Activated CD4-positive, alpha-beta T cell treated with anti-CD3 and anti-CD28 coated beads, Interleukin-2, Interleukin-6, amounts not matched to agents 100 ng/mL and 50 ng/mL, durations not matched to agents 16 hours and 8 hours (primary cell): ENCODE data around the gene FAM149B1.

ENCODE experiments used
- DNase-seq: peaks from one replicate; pipeline ENCODE4 v3.0.0-alpha.2; 2020

Gene FAM149B1

DNA sequence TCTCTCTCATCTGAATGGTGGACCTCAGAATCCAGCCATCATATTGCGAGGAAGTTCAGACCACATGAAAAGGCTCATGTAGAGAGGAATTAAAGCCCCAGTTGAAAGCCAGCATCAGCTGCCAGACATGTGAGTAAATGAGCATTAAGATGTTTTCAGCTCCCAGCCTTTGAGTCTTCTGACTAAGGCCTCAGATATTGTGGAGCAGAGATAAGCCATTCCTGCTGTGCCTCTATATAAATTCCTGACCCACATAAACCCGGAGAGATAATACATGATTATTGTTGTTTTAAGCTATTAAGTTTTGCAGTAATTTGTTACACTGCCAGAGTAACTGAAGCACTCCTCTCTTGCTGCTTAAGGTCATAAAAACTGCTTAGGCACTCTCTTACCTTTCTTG, 14.6 kb downstream of the FAM149B1 start:
- DNase-seq, result no peak

DNA sequence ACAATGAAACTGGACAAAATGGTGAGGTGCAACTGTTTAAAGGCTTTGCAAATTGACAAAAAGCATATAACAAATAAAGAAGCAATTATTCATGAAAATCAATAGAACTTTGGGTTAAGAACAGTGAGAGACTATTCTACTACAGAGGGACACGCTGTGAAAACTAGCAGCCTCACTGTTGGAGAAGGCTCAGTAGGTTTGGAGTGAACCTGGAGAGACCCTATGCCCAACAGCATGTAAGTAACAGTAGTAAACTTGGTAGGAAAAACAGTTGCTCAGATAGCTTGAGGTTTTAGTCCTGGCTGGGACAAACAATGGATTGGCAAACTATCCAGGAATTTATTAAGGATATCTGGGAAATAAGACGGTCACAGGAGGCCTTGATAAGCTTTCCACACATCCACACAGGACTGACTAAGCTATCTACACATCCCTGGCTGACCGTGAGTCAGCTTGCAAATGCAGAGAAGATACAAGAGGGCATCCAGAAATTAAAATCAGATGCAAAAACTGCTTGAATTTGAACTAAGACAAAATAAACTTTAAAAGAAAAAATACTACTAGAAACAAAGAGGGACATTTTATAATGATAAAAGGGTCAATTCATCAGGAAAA, 15.9 kb downstream of the FAM149B1 start:
- no peak for DNase-seq

GRCh38 chr10:73186266-73186665, 18.3 kb downstream of the FAM149B1 start:
- DNase-seq, result no peak

- no peak for DNase-seq
These were observed 22.3 kb downstream of the FAM149B1 start for GRCh38 chr10:73190188-73190587.

DNA sequence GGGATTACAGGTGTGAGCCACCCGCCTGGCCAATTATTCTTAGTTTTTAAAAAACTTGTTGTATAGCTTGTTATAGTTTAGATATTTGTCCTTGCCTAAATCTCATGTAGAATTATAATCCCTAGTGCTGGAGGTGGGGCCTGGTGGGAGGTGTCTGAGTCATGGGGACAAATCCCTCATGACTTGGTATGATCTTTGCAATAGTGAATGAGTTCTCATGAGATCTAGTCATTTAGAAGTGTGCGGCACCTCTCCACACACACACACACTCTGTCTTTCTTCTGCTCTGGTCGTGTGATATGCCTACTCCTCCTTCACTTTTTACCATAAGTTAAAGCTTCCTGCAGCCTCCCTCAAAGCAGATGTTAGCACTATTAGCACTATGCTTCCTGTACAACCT, 37.2 kb downstream of the FAM149B1 start:
- no peak for DNase-seq

DNA sequence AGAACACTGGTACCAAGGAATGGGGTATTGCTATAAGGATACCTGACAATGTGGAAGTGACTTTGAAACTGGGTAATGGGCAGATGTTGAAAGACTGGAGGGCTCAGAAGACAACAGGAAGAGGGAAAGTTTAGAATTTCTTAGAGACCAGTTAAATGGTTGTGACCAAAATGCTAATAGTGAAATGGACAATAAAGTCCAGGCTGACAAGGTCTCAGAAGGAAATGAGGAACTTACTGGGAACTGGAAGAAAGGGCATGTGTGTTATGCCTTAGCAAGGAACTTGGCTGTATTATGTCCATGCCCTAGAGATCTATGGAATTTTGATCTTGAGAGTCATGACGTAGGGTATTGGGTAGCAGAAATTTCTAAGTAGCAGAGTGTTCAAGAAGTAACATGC, 38.0 kb downstream of the FAM149B1 start:
- DNase-seq, result no peak

GRCh38 chr10:73206385-73206784, 38.5 kb downstream of the FAM149B1 start:
- no peak for DNase-seq

GRCh38 chr10:73207883-73208282, 40.0 kb downstream of the FAM149B1 start:
- DNase-seq, result no peak

DNA sequence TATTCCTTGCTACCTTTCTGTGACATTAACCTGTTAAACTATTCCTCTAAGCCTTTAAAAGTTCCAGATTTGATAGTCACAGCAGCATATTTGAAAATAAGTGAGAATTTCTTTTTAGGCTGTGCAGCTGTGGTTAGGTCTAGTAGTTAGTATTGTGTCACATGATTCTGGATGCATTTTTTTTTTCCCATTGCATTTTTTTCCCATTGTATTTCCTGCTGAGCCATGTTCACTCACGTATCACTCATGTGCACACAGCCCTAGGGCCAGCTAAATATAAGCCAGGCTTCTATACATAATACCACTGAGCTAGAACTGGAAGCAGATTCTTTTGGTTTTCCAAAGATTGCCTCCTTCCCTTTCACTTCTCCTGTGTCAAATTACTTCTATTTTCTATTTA, 41.8 kb downstream of the FAM149B1 start:
- no peak for DNase-seq

- no peak for DNase-seq
These were observed 42.6 kb downstream of the FAM149B1 start for GRCh38 chr10:73210395-73211105.

GRCh38 chr10:73211106-73211811, 43.3 kb downstream of the FAM149B1 start:
- no peak for DNase-seq

DNA sequence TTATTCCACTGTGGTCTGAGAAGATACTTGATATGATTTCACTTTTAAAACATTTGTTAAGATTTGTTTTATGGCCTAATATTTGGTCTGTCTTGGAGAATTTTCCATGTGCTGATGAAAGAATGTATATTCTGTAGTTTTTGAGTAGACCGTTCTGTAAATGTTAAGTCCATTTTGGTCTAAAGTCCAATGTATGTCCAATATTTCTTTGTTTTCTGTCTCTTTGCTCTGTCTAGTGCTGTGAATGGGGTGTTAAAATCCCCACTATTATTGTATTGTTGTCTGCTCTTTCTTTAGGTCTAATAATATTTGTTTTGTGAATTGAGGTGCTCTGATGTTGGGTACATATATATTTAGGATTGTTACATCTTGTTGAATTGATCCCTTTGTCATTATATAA, 47.8 kb downstream of the FAM149B1 start:
- DNase-seq, result no peak

DNA sequence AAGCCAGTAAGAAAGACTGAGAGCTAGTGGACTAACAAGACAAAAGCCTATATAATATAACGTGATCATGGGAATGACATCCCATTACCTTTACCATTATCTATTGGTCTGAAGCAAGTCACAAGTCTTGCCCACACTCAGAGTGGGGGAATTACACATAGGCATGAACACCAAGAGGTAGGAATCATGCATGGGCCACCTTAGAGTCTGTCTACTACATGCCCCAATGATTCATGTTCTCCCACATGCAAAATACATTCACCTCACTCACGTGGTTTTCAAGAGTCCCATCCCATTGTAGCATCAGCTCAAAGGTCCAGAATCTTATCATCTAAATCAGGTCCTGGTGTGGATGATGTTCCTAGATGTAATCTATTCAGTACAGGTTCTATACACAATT, 49.7 kb downstream of the FAM149B1 start:
- no peak for DNase-seq

- no peak for DNase-seq
These were observed 50.7 kb downstream of the FAM149B1 start for GRCh38 chr10:73218431-73219191.

DNA sequence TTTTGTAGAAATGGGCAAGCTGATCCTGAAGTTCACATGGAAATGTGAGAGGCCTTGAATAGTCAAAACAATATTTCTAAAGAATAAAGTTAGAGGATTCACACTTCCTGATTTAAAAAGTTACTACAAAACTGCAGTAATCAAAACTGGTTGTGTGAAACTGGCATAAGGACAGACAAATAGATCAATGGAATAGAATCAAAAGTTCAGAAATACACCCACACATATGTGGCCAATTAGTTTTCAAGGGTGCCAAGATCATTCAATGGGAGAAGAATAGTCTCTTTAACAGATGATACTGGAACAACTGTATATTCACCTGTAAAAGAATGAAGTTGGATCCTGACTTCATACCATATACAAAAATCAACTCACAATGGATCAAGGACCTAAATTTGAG, 51.5 kb downstream of the FAM149B1 start:
- no peak for DNase-seq

DNA sequence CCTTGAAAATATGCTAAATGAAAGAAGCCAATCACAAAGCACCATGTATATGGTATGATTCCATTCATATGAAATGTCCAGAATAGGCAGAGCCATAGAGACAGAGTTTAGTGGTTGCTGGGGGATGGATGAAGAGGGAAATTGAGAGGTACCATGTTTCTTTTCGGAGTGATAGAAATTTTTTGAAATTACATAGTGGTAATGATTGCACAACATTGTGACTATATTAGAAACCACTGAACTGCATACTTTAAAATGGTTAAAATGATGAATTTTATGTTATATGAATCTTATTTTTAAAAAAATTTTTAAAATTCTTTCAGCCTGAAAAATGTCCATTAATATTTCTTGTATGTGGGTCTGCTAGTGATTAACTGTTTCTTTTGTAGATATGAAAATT, 53.1 kb downstream of the FAM149B1 start:
- no peak for DNase-seq

DNA sequence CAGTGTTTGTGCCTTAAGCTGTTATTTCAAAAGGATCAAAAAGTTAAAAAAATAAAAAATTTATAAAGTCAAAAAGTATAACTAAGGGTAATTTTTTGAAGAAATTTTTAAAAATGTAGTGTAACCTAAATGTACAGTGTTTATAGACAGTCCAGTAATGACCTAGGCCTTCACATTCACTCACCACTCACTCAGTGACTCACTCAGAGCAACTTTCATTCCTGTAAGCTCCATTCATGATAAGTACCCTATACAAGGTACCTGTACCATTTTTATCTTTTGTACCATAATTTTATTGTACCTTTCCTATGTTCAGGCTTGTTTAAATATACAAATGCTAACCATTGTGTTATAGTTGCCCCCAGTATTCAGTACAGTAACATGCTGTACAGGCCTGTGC, 57.6 kb downstream of the FAM149B1 start:
- DNase-seq, result no peak

GRCh38 chr10:73226663-73227062, 58.7 kb downstream of the FAM149B1 start:
- DNase-seq, result no peak

DNA sequence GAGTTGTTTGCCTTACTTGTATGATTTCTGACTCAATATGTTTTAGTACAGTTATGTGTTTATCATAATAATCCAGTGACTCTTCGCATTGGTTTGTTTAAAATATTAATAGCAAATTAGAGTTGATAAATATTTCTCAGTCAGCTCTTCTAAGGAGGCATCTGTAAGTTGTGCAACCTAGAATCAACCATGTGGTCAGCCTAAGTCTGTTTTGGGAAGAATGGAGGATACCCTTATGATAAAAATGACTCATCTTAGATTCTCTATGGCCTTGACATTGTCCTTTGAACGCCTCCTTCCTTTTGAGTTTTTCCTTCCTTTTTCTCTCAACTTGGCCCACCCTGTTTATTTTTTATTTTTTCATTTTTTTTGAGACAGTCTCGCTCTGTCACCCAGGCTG, 60.3 kb downstream of the FAM149B1 start:
- DNase-seq, result no peak

- no peak for DNase-seq
These were observed 61.6 kb downstream of the FAM149B1 start for GRCh38 chr10:73229567-73229966.

DNA sequence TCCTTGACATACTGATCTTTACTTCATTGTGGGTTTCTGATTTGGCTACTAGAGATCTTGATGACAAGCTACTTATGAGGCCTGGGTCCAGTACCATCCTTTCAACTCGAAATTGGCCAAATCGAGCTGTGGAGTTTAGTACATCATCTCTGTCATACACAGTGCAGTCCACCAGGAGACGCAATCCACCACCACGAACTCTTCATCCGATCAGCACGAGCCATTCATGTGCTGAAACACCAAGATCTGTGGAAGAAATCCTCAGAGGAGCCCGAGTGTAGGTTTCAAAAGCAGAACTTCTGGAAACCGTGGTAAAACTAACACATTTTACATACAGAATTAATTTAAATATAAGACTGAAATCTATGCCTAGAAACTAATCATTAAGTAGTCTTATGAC, 65.0 kb downstream of the FAM149B1 start:
- DNase-seq, result no peak

- DNase-seq, result no peak
These were observed 66.0 kb downstream of the FAM149B1 start for GRCh38 chr10:73233883-73234282.

DNA sequence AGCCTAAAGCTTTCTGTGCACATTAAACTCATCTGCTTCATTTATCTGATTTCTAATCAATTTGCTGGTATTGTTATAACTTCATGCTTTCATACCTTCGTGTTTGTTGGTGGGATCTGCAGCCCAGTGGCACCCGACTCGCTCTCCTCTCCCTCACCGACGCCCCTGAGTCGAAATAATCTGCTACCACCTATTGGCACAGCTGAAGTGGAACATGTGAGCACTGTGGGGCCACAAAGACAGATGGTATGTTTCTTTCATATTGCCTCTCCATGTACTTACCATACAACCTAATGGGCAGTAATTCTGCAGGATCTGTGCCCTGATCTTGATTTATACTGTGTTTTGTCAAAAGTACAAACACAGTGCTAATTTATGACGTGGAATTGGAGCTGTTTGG, 66.8 kb downstream of the FAM149B1 start:
- DNase-seq, result no peak
